ENCODE data around the gene PYM1. TPM values are rescaled to one million over a fixed set of nuclear protein-coding genes. Genes with fewer than 3 reads are reported as not detected.
A peak's percentile ranks its signal among the peaks of the same experiment; 100 is the strongest.

Gene PYM1
- total and polyA plus RNA-seq, 2 of the 13 experiments (the other 11 are each of a cell fraction or from before 2014, with no cell fraction given) = 44.0 to 51.8 TPM

DNA sequence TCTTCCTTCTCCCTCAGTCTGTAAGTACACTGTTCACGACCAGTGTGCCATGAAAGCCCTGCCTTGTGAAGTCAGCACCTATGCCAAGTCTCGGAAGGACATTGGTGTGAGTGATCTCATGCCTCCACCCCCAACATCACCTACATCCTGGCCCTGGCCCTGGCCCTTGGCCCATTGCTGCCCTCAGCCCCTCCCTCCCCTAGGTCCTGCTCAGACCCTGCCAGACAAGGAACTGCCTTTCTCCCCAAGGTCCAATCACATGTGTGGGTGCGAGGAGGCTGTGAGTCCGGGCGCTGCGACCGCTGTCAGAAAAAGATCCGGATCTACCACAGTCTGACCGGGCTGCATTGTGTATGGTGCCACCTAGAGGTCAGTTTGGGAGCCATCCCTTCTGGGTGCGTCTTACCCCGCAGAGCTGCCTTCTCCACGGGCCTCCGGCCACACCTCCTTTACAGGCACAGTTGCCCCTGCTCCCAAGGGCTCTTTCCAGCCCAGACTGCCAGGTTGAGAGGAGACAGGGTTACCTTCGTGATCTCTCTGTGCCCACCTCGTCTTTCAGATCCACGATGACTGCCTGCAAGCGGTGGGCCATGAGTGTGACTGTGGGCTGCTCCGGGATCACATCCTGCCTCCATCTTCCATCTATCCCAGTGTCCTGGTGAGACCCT, 12.5 kb upstream of the PYM1 start (continued):
- TF ChIP-seq RBFOX2 (IDR thresholded peaks at IDR 0.05; ENCODE audit: low read depth, low read length) = no peak
- TF ChIP-seq ZNF530 (CRISPR knock-in tag; IDR thresholded peaks at IDR 0.05; ENCODE audit: low read depth) = no peak
- no peak for TF ChIP-seq ISX (CRISPR knock-in tag; conservative IDR thresholded peaks at IDR 0.05)
- peak; percentile 12; the same call in 1 of the 2 replicates for TF ChIP-seq BORCS8-MEF2B (CRISPR knock-in tag; IDR thresholded peaks at IDR 0.05)
- no peak for TF ChIP-seq ZZZ3 (CRISPR knock-in tag; IDR thresholded peaks at IDR 0.05; ENCODE audit: borderline replicate concordance)
- no peak for TF ChIP-seq SP140L (CRISPR knock-in tag; IDR thresholded peaks at IDR 0.05; ENCODE audit: borderline replicate concordance)
- TF ChIP-seq, protein P1, sequence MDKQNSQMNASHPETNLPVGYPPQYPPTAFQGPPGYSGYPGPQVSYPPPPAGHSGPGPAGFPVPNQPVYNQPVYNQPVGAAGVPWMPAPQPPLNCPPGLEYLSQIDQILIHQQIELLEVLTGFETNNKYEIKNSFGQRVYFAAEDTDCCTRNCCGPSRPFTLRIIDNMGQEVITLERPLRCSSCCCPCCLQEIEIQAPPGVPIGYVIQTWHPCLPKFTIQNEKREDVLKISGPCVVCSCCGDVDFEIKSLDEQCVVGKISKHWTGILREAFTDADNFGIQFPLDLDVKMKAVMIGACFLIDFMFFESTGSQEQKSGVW (CRISPR knock-in tag; IDR thresholded peaks at IDR 0.05; ENCODE audit: borderline replicate concordance) = no peak
- peak; percentile 86 for TF ChIP-seq RAD21 (CRISPR knock-in tag; IDR thresholded peaks at IDR 0.05)
- TF ChIP-seq ZUFSP (CRISPR knock-in tag; IDR thresholded peaks at IDR 0.05; ENCODE audit: borderline replicate concordance) = no peak
- TF ChIP-seq ERF (CRISPR knock-in tag; IDR thresholded peaks at IDR 0.05) = no peak
- no peak for TF ChIP-seq LCORL (IDR thresholded peaks at IDR 0.05)
- TF ChIP-seq LCORL (CRISPR knock-in tag; IDR thresholded peaks at IDR 0.05) = 0 out of 2 replicates have a peak, but pooled peaks have one; percentile 25
- TF ChIP-seq, protein P2, sequence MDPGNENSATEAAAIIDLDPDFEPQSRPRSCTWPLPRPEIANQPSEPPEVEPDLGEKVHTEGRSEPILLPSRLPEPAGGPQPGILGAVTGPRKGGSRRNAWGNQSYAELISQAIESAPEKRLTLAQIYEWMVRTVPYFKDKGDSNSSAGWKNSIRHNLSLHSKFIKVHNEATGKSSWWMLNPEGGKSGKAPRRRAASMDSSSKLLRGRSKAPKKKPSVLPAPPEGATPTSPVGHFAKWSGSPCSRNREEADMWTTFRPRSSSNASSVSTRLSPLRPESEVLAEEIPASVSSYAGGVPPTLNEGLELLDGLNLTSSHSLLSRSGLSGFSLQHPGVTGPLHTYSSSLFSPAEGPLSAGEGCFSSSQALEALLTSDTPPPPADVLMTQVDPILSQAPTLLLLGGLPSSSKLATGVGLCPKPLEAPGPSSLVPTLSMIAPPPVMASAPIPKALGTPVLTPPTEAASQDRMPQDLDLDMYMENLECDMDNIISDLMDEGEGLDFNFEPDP (CRISPR knock-in tag; conservative IDR thresholded peaks at IDR 0.05) = no peak
- TF ChIP-seq, protein P3, sequence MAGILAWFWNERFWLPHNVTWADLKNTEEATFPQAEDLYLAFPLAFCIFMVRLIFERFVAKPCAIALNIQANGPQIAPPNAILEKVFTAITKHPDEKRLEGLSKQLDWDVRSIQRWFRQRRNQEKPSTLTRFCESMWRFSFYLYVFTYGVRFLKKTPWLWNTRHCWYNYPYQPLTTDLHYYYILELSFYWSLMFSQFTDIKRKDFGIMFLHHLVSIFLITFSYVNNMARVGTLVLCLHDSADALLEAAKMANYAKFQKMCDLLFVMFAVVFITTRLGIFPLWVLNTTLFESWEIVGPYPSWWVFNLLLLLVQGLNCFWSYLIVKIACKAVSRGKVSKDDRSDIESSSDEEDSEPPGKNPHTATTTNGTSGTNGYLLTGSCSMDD (CRISPR knock-in tag; IDR thresholded peaks at IDR 0.05) = no peak
- no peak for TF ChIP-seq E2F1 (CRISPR knock-in tag; IDR thresholded peaks at IDR 0.05)
- TF ChIP-seq, protein P4, sequence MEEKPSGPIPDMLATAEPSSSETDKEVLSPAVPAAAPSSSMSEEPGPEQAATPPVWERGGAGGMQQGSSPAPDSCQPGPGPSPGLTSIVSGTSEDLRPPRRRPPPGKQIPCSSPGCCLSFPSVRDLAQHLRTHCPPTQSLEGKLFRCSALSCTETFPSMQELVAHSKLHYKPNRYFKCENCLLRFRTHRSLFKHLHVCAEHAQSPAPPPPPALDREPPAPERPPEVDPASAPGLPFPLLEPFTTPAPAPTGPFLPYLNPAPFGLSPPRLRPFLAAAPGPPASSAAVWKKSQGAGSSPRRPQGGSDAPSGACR (CRISPR knock-in tag; IDR thresholded peaks at IDR 0.05) = no peak
- no peak for TF ChIP-seq SKIL (CRISPR knock-in tag; IDR thresholded peaks at IDR 0.05; ENCODE audit: borderline replicate concordance)
- no peak for TF ChIP-seq GFI1 (CRISPR knock-in tag; IDR thresholded peaks at IDR 0.05; ENCODE audit: borderline replicate concordance)

Measured in HepG2 (cell line).